Activated naive CD8-positive, alpha-beta T cell treated with anti-CD3 and anti-CD28 coated beads, Interleukin-2, amount 50 U/mL, for 16 hours (primary cell): ENCODE measurements around the gene OR4D1.

Experiments
- DNase-seq: peaks from one replicate; pipeline ENCODE4 v3.0.0-alpha.2; 2020; ENCODE audit warnings: low read depth, low spot score

OR4D1 gene

DNA sequence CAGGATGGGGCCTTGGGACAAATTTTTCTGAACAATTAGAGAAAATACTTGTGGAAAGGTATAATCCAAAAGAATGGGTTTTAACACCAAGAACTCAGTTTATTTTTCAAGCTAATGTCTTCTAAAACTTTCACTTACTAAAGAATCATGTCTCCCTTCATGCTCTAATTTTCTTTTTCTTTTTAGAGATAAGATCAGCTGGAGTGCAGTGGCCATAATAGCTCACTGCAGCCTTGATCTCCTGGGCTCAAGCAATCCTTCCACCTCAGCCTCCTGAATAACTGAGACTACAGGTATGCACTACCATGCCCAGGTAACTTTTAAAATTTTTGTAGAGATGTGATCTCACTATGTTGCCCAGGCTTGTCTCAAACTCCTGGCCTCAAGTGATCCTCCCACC is 5.5 kb downstream of the OR4D1 start:
- DNase-seq: no peak

DNA sequence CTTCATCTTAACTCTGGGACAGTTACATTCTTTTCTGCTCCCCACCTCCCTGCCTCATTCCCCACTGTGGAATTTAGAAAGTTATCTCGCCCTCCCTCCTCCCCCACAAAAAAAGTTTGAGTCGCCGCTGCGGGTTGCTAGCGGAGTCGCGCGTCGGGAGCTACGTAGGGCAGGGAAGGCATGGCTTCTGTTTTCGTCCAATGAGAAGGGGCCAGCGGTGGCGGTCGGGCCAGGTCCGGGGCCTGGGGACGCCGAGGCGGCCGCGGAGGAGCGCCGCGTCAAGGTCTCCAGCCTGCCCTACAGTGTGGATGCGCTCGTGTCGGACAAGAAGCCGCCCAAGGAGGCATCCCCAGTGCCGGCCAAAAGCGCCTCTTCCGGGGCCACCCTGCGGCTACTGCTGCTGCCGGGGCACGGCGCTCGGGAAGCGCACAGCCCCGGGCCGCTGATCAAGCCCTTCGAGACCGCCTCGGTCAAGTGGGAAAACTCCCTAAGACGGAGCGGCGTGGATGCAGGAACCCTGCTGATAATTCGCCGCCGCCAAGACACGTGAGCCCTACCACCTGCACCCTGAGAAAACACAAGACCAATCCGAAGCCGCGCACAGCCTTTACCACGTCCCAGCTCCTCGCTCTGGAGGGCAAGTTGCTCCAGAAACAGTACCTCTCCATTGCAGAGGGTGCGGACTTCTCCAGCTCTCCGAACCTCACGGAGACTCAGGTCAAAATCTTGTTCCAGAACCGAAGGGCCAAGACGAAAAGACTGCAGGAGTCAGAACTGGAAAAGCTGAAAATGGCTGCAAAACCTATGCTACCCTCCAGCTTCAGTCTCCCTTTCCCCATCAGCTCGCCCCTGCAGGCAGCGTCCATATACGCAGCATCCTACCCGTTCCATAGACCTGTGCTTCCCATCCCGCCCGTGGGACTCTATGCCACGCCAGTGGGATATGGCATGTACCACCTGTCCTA is 8.9 kb downstream of the OR4D1 start:
- DNase-seq: peak; percentile 12

DNA sequence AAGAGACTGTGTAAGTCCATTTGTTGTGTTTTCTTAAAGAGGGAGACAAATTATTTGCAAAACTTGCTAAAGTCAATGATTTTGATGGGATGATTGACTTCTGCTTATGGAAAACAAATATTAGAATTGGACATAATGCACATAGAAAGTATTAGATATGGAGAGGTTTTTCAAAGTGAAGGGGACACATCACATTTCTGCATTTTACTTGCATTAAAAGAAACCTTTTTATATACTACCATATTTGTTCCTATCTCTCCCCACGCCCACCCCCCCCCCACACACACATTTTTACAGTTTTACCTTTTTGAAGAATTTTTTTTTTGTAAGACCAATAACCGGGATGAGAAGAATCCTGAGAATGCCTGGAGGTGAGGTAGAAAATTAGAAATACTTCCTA is 10.0 kb downstream of the OR4D1 start:
- no peak for DNase-seq

DNA sequence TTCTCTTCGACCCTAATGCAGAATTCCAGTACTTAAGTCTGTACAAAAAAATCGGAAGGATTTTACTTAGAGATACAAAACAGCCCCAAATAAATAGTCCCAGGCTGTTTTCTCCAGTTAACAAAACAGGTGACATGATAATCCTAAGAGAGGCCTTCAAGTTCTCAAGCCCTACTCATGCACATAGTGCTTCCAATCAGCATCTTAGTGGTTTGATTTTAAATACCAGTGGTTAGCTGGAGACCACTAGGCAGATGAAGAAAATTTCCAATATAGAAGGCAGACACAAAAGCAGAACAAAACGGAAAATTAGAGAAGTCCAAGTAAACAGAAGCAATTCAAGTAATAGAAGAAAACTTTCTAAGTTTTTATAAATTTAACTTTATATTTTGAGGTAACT is 13.4 kb downstream of the OR4D1 start:
- DNase-seq: no peak

DNA sequence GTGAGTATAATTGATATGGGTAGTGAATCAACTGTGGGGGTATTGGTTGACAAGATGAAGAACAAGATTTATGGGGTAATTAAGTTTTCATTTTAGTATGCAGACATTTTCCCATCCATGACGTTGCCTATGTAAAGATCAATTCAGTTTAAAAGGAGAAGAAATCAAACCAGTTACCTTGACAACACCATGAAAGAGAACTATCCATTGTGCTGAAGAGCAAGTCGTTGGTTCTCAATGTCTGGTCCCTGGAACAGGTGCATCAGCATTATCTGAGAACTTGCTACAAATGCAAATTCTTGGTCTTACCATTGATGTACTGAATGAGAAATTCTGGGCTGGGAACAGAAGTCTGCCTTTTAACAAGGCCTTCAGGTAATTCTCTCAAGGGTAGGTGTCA is 17.8 kb downstream of the OR4D1 start:
- no peak for DNase-seq

DNA sequence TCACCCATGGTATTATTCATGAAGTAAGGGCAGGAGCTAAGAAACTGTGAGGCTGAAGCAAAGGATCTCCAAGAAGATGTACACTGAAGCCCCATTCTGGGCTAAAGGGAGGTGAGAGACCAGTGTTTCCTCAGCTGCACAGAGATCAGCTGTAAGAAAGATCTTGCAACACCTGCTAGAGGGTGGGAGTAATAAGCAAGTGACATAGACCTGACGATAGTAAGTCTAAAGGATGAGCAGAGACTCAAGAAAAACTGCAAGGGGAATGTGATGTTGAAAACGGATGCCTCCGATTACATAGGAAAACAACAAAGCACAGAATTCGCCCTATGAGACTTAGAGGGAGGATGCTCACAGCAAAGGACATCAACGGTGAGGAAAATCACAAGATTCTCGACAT is 18.5 kb downstream of the OR4D1 start, which contains the start of gene OR4D2:
Gene OR4D2, plus strand, starts transcription at position 301 of the 400 bp plus-strand sequence. CDS start 2,674 bp downstream, outside the sequence.
- DNase-seq: no peak

DNA sequence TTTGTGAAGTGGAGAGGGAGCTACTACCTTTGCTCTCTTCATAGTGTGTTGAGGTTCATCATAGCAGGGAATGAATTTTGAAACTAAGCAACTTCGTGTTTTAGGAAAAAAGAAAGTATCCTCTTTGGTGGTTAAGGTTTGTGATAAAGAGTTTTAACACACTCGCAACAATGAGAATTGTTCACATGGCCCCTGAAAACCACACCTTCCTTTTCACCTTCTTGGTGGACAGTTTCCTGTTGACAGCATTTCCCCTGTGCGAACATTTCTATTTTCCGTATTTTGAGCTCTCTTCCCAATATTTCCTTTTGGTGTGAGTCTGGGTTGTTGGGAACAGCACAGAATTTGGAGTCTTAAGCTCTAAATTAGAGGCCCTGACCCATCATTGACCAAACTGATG is 22.4 kb downstream of the OR4D1 start:
- no peak for DNase-seq

DNA sequence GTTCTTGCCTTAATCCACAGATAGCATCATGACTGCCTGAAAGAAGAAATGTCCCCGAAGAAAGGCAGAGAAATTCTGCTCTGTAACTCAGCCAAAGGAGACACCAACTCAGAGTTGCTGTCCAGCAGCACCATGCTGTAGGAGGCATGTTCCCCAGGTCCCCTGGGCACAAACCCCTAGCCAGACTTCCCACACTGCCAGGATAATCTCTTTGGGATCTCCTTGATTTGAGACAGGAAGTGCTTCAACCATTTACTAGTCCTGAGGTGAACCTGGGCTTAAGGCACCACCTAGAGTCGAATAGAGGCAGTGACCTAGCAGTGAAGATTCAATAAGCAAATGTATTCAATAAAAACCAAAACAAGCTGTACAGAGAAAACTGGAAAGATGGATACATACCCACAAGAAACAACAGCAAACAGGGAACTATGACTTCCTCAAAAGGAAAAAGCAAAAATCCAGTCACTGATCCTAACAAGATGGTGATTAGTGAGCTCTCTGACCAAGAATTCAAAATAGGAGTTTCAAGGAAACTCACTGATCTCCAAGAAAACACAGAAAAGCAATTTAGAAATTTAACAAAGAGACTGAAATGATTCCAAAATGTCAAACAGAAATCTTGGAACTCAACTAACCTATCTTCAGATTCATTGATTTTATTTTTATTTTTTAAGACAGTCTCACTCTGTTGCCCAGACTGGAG is 24.3 kb downstream of the OR4D1 start:
- DNase-seq: no peak

DNA sequence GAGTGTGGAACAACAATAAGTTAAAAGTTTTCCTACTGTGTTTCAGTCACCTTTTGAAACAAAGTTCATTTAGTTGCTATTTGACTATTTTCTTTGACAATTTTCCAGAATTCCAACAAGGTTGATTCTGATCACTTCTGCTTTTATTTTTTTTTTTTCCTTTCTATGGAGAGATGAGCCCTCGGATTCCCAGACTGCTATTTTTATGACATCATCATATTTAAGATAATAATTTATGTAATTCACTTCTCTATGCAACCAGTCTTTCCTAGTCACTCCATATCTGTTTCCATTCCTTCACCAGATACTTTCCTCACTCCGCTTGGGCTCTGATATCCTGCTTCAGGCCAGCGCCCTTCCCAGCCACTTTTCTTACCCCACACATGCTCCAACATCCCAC is 26.7 kb downstream of the OR4D1 start:
- no peak for DNase-seq

DNA sequence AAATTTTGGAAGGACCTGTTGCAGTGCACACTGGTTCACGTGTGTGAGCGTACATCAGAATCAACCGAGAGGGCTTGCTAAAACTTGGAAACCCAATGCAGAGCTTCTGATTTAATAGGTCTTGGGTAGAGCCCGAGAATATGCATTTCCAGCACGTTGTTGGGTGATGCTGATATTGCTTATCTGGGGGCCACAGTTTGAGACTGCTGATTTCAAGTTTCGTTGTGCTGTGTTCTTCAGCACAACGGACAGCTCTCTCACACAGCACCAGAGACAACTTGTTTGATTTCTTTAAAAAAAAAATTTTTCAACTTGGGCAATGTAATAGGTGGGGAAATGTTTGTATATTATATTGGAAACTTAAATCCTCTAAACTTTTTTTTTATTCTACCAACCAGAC is 28.0 kb downstream of the OR4D1 start:
- no peak for DNase-seq

DNA sequence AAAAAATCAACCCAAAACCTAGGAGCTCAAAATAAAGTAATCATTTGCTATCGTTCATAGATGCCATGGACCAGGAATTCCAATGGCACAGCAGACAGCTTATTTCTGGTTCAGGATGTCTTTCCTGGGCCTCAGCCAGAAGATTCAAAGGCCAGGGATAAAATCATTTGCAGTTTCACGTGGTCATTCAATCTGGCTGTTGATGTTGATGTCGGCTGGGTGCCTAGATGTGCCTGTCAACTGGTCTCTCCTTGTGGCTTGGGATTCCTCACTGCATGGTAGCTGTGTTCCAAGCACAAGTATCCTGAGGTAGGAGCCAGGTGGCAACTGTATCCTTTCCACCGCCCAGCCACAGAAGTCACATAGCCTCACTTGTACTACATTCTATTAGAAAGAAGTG is 33.6 kb downstream of the OR4D1 start:
- no peak for DNase-seq

DNA sequence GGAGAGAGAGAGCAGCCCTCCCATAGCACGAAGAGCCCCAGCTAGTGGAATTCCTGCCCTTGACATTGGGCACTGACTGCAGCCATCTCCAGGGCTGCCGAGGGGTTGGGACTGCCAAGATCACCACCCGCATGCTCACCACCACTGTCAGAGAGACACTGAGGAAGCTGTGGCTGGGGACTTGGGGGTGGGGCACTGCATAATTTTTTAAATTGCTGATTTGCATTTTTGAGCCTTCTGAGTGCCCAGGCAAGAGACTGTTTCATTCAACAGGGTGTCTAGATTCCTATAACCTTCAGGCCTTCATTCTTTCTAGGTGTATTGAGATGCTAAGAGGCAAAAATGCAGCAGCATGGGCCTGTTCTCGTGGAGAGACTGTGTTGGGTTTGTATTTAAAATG is 35.3 kb downstream of the OR4D1 start:
- no peak for DNase-seq

DNA sequence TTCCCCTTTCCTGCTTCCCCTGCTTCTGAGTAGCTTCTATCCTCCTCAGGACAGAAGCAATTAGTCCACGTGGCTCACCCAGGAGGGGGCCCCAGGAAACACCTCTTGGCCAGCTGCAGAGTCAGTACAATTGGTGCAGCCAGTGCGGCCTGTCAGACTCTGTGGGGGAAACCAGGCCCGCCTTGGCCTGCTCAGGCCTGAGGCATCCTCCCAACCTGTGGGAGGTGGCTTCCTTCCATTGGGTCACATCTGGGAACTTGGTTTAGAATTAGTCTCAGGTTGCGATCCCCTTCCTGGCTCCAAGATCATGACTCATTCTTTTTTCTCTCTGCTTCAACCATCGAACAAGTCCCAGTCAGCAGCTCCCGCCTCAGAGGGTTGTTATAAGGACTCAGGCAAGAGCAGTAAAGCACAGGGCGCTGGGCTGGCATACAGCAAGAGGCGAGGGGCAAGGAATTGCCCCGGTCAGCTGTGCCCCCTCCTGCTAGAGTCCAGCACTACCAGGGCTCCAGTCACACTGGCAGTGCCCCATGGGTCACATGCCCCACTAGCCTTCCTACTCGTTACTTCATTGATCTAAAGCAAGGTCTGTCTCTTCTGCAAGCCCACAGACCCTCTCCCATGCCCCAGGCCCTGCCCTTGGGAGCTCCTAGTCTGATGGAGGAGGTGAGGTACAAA is 36.3 kb downstream of the OR4D1 start:
- no peak for DNase-seq

DNA sequence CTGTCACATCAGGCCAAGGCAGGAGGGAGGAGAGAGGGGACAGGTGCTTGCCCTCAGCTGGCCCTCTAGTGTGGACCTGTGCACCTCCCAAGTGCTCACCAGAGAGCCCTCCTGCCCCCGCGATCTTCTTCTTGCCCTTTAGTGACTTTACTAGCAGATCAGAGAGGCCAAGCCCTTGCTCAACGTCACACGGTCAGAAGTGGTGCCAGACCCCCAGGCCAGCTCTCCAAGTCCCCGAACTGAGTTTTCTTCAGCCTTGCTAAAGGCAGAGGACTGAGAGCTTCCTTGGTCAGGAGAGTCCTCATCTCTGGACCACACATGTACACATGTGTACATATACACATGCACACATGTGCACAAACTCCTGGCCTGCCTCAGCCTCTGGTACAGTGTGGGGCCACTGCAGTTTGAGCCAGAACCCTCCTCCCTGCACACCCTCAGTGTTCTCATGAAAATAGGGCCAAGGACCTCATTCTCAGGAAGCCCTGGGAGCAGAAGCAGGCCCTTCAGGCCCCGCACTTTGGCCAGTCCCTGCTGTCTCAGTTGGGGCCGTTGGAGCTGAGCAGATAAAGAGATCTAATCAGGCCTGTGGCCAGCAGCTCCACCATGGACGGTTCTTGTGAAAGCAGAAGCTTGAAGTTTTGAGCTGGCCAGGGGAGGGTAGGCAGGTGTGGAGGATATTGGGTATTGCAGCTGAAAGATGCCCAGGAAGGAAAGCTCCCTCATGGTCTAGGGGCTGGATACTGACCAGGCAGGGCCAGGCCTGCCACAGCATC is 37.0 kb downstream of the OR4D1 start:
- DNase-seq: no peak

DNA sequence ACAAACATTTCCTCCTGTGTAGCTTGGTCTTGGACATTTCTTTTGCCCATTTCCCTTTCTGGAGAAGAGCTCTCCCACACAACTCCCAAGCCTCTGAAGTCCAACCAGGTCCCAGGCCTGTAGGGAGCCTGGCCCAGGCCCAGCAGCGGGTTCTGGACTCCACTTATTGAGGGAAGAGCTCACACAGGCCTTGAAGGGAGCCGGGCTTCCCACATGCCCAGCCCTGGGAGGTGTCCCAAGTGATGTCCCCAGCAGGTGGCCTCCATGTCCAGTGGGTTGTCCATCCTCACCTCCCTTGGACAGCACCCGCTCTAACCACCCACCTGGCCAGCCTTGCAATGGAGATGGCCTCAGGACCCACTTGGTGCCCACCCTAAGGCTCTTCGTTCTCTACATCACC is 38.4 kb downstream of the OR4D1 start:
- DNase-seq: no peak

DNA sequence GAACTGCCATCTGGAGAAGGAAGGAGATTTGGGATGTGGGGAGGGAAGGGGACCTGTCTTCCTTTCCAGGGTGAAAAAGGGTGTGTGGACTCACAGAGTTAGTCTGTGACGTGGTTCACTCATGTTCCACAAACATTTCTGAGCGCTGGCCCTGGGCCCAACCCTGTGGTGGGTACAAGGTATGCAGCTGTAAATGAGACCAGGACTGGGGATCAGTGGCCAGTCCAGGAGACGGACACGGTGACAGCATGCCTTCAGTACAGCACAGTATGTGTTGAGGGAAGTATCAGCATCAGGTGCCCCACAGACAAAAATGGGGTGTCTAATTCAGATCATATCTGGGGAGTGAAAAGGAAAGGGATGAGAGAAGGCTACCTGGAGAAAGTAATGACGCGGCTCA is 38.9 kb downstream of the OR4D1 start:
- no peak for DNase-seq

DNA sequence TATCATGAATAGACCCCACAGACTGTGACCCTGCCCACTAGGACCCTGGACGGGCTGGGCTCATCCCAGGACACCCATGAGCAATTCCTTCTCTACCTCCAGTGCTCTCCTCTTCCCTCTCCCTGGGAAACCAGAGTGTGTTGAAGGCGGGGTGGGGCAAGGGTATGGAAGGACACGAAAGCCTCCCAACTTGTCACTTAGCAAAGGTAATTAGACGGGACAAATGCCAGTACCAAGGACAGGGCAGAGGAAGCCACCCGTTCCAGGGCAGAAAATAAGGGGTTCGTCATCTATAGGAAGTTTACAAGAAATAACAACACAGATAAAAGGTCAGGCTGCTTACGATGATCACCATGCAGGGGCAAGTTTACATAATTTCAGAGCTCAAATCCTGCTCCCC is 39.5 kb downstream of the OR4D1 start:
- DNase-seq: no peak

DNA sequence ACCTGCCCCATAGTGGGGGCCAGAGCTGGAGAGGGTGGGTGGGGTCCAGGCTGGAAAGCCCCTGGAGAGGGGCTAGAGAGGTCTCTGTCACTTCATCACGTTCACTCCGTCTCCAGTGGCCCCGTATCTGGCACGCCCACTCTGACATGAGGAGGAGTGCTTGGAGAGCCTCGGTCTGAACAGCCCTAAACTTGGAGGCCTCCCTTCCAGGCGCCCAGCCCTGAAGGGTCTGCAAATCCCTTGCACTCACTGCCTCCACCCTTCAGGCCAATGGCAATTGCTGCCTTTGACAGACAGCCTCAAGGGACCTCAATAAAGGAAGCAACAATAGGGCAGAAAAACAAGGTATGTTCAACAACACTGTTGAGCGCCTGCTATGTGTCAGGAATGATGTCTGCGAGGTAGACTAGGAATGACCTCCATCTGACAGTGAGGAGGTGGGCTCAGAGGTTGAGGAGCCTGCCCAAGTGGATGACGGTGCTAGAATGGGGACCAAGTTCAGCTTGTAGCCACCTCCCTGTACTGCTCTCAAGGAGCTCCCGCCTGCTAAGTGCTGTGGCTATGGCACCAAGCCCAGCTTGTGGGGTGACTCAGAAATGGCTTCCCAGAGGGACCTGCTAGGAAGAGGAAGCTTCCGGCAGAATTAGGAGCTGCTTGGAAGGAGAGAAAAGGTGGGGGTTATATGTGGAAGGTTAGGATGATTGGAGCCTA is 41.4 kb downstream of the OR4D1 start:
- no peak for DNase-seq

DNA sequence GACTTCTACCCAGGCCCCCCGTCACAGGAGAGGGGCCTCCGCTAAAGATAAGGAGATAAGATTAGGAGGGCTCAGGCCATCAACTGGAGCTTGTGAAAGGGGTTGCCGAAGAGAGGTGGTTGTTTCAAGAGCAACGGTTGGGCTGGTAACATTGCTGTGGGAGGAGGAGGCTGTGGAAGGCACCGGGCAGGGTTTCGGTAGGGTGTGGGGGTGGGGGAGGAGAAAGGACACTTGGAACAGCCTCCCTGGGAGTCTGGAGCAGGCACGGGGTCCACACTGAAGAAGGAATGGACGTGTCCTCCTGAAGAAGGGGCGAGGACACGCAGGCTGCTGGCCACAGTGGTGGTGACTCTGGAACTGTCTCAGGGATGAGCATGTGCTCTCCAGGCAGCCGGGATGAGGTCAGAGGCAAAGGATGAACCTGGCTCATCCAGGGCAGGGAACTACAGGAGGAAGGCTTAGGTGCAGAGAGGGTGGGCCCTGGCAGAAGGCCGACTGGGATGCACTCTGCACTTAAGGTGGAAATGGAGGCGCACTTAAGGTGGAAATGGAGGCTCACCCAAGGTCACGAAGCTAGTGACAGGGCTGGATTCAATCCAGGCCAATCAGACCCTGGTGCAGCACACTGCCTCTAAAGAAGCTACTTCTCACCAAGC is 43.2 kb downstream of the OR4D1 start:
- no peak for DNase-seq

DNA sequence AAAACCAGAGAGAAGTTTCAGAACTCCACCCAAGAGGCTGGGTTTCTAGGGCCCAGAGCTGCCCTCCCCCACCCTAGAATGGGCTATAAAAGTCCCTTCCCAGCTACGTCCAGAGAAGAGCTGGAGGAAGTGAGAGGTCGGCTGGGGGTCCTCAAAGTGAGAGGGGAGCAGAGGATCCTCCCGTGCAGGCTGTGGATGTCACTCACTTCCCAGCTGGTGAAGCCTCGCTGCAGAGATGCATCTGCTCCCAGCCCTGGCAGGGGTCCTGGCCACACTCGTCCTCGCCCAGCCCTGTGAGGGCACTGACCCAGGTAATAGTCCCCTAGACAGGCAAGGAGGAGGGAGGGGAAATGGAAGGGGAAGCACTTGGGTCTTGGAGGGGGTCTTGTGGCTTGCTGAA is 44.4 kb downstream of the OR4D1 start, which contains the start of gene EPX:
Gene EPX, plus strand, starts transcription at position 115 of the 400 bp plus-strand sequence. Its CDS starts 121 bp downstream, at position 236.
- DNase-seq: no peak
